ENCODE data around the gene NCK2.

DNA sequence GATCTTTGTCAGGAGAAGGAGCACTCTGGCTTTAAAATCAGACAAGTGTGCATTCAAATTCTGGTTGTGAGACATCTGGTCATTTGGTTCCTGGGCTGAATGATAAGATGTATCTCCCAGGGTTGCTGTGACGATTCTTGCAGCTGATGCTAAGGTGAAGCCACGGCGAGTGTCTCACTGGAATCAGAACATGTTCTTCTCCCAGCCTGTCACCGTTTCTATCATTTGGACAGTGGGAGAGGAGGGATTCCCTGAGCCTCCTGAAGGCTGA, 68.3 kb downstream of the NCK2 start:
- TF ChIP-seq, protein P1, sequence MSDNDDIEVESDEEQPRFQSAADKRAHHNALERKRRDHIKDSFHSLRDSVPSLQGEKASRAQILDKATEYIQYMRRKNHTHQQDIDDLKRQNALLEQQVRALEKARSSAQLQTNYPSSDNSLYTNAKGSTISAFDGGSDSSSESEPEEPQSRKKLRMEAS (IDR thresholded peaks at IDR 0.05; ENCODE audit: low read depth, low read length): no peak
- TF ChIP-seq SUZ12 (IDR thresholded peaks at IDR 0.05; ENCODE audit: unreplicated experiment) (no peak), MYB (IDR thresholded peaks at IDR 0.05; ENCODE audit: borderline replicate concordance, low read depth, low read length) (no peak), CEBPB (IDR thresholded peaks at IDR 0.05; ENCODE audit: borderline replicate concordance in 1 of 2, low read depth in 2 of 2, low read length in 2 of 2) (no peak), POLR2A (IDR thresholded peaks at IDR 0.05; ENCODE audit: low read depth, low read length) (no peak), IKZF2 (IDR thresholded peaks at IDR 0.05) (no peak)
- TF ChIP-seq, protein P2, sequence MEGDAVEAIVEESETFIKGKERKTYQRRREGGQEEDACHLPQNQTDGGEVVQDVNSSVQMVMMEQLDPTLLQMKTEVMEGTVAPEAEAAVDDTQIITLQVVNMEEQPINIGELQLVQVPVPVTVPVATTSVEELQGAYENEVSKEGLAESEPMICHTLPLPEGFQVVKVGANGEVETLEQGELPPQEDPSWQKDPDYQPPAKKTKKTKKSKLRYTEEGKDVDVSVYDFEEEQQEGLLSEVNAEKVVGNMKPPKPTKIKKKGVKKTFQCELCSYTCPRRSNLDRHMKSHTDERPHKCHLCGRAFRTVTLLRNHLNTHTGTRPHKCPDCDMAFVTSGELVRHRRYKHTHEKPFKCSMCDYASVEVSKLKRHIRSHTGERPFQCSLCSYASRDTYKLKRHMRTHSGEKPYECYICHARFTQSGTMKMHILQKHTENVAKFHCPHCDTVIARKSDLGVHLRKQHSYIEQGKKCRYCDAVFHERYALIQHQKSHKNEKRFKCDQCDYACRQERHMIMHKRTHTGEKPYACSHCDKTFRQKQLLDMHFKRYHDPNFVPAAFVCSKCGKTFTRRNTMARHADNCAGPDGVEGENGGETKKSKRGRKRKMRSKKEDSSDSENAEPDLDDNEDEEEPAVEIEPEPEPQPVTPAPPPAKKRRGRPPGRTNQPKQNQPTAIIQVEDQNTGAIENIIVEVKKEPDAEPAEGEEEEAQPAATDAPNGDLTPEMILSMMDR (IDR thresholded peaks at IDR 0.05 in 2 of 3, conservative IDR thresholded peaks at IDR 0.05 in 1 of 3; ENCODE audit: control insufficient read depth in 2 of 3, extremely low read depth in 1 of 3, insufficient read depth in 1 of 3, low read depth in 3 of 3, low read length in 3 of 3): no peak
- TF ChIP-seq, protein P3, sequence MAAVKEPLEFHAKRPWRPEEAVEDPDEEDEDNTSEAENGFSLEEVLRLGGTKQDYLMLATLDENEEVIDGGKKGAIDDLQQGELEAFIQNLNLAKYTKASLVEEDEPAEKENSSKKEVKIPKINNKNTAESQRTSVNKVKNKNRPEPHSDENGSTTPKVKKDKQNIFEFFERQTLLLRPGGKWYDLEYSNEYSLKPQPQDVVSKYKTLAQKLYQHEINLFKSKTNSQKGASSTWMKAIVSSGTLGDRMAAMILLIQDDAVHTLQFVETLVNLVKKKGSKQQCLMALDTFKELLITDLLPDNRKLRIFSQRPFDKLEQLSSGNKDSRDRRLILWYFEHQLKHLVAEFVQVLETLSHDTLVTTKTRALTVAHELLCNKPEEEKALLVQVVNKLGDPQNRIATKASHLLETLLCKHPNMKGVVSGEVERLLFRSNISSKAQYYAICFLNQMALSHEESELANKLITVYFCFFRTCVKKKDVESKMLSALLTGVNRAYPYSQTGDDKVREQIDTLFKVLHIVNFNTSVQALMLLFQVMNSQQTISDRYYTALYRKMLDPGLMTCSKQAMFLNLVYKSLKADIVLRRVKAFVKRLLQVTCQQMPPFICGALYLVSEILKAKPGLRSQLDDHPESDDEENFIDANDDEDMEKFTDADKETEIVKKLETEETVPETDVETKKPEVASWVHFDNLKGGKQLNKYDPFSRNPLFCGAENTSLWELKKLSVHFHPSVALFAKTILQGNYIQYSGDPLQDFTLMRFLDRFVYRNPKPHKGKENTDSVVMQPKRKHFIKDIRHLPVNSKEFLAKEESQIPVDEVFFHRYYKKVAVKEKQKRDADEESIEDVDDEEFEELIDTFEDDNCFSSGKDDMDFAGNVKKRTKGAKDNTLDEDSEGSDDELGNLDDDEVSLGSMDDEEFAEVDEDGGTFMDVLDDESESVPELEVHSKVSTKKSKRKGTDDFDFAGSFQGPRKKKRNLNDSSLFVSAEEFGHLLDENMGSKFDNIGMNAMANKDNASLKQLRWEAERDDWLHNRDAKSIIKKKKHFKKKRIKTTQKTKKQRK (IDR thresholded peaks at IDR 0.05; ENCODE audit: low read depth, low read length): no peak
- TF ChIP-seq, protein P4, sequence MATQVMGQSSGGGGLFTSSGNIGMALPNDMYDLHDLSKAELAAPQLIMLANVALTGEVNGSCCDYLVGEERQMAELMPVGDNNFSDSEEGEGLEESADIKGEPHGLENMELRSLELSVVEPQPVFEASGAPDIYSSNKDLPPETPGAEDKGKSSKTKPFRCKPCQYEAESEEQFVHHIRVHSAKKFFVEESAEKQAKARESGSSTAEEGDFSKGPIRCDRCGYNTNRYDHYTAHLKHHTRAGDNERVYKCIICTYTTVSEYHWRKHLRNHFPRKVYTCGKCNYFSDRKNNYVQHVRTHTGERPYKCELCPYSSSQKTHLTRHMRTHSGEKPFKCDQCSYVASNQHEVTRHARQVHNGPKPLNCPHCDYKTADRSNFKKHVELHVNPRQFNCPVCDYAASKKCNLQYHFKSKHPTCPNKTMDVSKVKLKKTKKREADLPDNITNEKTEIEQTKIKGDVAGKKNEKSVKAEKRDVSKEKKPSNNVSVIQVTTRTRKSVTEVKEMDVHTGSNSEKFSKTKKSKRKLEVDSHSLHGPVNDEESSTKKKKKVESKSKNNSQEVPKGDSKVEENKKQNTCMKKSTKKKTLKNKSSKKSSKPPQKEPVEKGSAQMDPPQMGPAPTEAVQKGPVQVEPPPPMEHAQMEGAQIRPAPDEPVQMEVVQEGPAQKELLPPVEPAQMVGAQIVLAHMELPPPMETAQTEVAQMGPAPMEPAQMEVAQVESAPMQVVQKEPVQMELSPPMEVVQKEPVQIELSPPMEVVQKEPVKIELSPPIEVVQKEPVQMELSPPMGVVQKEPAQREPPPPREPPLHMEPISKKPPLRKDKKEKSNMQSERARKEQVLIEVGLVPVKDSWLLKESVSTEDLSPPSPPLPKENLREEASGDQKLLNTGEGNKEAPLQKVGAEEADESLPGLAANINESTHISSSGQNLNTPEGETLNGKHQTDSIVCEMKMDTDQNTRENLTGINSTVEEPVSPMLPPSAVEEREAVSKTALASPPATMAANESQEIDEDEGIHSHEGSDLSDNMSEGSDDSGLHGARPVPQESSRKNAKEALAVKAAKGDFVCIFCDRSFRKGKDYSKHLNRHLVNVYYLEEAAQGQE (IDR thresholded peaks at IDR 0.05; ENCODE audit: low read depth, low read length): no peak
- TF ChIP-seq, protein P5, sequence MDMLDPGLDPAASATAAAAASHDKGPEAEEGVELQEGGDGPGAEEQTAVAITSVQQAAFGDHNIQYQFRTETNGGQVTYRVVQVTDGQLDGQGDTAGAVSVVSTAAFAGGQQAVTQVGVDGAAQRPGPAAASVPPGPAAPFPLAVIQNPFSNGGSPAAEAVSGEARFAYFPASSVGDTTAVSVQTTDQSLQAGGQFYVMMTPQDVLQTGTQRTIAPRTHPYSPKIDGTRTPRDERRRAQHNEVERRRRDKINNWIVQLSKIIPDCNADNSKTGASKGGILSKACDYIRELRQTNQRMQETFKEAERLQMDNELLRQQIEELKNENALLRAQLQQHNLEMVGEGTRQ (IDR thresholded peaks at IDR 0.05; ENCODE audit: borderline replicate concordance, low read depth, low read length): no peak
- TF ChIP-seq, protein P6, sequence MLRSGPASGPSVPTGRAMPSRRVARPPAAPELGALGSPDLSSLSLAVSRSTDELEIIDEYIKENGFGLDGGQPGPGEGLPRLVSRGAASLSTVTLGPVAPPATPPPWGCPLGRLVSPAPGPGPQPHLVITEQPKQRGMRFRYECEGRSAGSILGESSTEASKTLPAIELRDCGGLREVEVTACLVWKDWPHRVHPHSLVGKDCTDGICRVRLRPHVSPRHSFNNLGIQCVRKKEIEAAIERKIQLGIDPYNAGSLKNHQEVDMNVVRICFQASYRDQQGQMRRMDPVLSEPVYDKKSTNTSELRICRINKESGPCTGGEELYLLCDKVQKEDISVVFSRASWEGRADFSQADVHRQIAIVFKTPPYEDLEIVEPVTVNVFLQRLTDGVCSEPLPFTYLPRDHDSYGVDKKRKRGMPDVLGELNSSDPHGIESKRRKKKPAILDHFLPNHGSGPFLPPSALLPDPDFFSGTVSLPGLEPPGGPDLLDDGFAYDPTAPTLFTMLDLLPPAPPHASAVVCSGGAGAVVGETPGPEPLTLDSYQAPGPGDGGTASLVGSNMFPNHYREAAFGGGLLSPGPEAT (IDR thresholded peaks at IDR 0.05; ENCODE audit: low read depth): no peak

All from GM12878 (cell line).